Stimulated activated CD8-positive, alpha-beta memory T cell treated with anti-CD3 and anti-CD28 coated beads, Interleukin-2, amount 100 ng/mL, for 1 hour (primary cell): ENCODE results near the gene EFEMP1.

ENCODE experiments used
- DNase-seq, 2 donors: peaks; one replicate each; pipeline ENCODE4 v3.0.0-alpha.2; 2020; ENCODE audit warnings: low read depth in 2 of 2

EFEMP1 gene

GRCh38 chr2:55932843-55933242, 9.3 kb upstream of the EFEMP1 start:
- no peak for DNase-seq

GRCh38 chr2:55931281-55931680, 7.7 kb upstream of the EFEMP1 start:
- DNase-seq = no peak

DNA sequence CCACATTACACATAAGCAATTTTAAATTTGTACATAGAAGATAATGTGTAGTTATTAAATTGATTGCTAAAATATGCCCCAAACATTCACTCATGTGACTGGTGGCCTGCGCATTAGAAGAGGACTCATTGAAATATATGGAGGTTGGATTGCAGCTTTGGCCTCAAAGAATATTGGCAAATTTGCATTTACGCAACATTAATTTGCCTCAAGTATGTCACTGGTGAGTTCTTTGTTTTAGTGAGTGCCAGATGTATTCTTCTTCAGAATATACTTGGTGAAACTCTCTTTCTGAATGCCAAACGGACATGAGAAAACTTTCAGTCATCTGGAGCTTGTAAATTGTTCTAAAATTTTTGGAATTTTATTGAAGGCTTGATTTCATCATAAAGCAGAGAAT, 5.9 kb upstream of the EFEMP1 start:
- DNase-seq = no peak

DNA sequence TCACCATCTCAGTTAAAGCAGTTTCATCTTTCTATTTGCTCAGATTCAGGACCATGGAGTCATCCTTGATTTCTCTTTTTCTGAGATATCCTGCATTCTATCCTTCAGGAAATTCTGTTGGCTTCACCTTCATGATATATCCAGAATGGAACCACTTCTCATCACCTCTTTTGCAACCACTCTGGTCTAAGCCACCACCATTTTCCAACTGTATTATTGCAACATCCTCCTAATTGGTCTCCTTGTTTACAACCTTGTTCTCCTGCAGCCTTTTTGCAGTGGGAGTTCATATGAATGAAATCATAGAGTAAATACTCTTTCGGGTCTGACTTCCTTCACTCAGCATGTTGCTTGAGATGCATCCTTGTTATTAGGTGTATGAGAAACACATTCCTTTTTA, 3.4 kb upstream of the EFEMP1 start:
- no peak for DNase-seq

- no peak for DNase-seq
Measured at GRCh38 chr2:55926246-55926645, 2.7 kb upstream of the EFEMP1 start.

GRCh38 chr2:55923982-55924321, 370 bp upstream of the EFEMP1 start:
- no peak for DNase-seq

DNA sequence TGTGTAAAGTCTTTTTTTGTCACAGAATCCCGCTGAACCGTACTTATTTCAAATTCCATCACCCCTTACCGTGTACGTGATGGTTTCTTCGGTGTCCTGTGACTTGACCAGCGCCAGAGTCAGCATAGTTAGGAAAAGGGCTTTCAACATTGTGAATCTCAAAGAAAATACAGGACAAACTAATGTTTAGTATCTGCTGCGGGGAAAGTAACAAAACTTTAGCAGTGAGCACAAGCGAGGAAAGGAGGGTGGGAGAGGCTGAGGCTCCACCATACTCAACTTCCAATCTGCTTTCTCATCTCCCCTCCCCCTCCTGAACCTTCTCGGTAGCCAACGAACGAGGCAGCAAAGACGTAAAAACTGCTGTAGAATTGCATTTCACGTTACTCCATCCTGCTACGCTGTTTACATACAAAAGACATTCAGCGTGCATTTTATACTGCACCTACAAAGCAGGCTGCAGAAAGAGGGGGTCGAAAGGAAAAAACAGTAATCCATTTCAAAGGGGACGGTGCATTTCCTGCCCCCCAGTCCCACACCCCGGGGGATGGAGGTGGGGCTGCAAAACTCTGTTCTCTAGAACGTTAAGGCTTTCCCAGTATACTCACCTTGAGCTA, 1.2 kb downstream of the EFEMP1 start:
- DNase-seq = no peak

GRCh38 chr2:55919574-55919973, 4.0 kb downstream of the EFEMP1 start:
- DNase-seq = no peak

GRCh38 chr2:55918856-55919255, 4.7 kb downstream of the EFEMP1 start:
- DNase-seq = no peak

- DNase-seq = no peak
Measured at GRCh38 chr2:55917713-55918390, 5.7 kb downstream of the EFEMP1 start.

DNA sequence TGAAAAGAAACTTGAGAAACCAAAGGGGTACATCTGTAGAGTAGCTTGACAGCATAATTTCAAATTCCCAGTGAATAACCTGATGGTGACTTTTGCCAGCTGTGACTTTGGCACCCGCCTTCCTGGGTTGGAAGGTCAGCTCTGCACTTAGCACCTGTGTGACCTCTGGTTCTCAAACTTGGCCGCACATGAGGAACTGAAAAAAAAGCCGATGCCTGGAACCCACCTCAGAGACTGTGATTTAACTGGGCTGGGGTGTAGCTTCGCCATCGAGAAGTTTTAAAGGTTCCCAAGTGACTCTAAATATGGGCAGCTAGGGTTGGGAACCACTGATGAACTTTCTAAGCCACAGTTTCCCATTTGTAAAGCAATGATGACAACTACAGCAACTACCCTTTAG, 6.5 kb downstream of the EFEMP1 start:
- no peak for DNase-seq

GRCh38 chr2:55916473-55917049, 7.0 kb downstream of the EFEMP1 start:
- no peak for DNase-seq

GRCh38 chr2:55914786-55915185, 8.8 kb downstream of the EFEMP1 start:
- DNase-seq = no peak

DNA sequence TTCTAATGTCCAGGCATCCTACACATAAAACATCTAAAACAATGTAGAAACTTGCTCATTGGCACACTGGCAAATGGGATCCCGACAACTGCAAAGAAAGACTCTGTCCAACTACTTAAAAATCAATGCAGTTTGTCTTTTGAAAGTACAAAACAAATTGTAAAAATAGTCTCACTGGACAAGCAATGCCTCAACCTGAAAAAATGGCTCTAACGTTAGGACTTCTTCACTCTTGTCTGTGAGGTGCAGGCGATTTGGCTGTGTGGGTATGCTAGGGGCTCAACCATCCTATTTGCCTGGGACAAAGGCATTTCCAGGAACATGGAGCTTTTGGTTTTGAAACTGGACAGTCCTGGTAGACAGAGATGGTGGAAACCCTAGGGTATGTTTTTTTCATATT, 10.7 kb downstream of the EFEMP1 start:
- DNase-seq = no peak

DNA sequence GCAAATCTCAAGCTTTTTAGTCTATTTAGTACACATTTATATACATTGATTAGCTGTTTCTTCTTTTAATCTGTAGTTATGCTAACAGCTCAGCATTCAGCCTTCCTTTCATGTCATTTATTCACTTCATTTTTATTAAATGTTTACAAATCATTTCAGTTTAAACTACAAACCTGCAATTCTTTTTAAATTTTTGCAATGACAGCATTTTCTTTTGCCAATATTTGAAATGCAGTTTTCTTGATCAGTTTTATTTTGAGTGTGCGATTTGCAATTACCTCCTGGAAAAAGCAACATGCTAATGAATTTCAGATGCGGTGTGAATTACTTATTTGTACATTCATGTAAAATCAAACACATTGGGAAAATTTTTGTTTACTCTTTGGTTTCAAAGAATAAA, 13.5 kb downstream of the EFEMP1 start:
- DNase-seq = no peak

- no peak for DNase-seq
Measured at GRCh38 chr2:55907686-55908085, 15.9 kb downstream of the EFEMP1 start.

- DNase-seq = no peak
Measured at GRCh38 chr2:55906993-55907392, 16.6 kb downstream of the EFEMP1 start.

DNA sequence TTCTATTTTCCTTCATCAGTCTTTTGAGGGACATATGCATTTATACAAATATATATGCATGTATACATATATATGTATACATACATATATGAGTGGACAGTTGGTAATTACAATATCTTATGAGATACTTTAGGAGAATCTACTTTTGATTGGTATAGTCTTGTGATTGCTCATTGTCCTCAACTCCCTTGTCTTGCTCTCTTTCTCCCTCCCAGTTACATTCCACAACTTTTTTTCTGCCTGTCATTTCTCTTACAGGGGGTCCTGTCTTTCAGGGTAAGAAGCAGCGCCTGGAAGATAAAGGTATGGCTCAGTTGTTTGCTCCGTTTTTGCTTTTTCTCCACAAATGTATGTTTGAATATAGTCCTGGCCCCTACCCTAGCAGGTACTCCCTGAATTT, 19.9 kb downstream of the EFEMP1 start:
- DNase-seq = no peak

GRCh38 chr2:55902971-55903370, 20.6 kb downstream of the EFEMP1 start:
- DNase-seq = no peak

DNA sequence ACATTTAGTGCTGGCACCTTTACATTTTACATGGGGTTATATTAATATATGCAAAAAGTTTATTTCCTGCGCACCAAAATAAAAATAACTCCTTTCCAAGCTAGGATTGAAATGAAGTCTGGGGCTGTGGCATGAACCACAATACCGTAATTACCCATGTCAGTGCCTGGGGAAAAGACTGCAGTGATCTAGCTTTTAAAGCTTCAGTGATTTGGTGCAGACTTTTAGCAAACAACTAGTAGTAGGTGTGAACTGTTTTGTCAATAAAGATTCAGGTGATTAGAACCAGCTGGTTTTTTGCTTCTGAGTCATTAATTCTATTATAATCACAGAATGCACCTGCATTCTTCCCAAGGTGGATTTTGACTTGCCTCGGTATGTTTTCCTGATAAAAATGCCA, 21.2 kb downstream of the EFEMP1 start:
- DNase-seq = no peak

DNA sequence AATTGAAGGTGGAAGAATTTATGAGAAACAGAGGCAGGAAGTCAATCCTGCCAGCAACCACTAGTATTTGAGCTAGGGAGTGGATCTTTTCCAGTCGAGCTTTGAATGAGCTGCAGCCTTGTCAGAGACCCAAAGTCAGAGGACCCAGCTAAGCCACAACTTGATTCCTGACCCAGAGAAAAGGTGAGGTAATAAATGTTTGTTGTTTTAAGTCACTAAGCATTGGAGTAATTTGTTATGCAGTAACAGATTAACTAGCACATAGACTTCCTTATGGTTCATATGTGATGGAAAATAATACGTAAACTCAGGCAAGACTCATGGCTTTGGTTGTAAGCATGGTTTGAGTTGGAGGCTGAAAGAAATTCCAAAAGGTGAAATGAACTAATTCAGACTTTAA, 21.6 kb downstream of the EFEMP1 start:
- no peak for DNase-seq

- DNase-seq = no peak
Measured at GRCh38 chr2:55901322-55901721, 22.3 kb downstream of the EFEMP1 start.

GRCh38 chr2:55899881-55900280, 23.7 kb downstream of the EFEMP1 start:
- DNase-seq = no peak
